NB4 (cell line): Measurements from ENCODE around the gene TXNDC15.

Source experiments
- DNase-seq: peaks from one replicate; pipeline ENCODE4 v3.0.0; 2010; ENCODE audit warnings: low read depth
- H3K4me3 ChIP-seq: one replicate; pipeline ENCODE4 v1.5.1; 2011; ENCODE audit warnings: mild to moderate bottlenecking, low read depth, low read length, moderate library complexity
- CTCF ChIP-seq: IDR thresholded peaks from one replicate; pipeline ENCODE4 v1.5.1; 2012; ENCODE audit warnings: low read depth, low read length
- MAX ChIP-seq: IDR thresholded peaks from 2 replicates; pipeline ENCODE4 v1.6.1; 2011; ENCODE audit warnings: low read depth, low read length
- MYC ChIP-seq: IDR thresholded peaks from 2 replicates; pipeline ENCODE4 v1.6.1; 2011; ENCODE audit warnings: low read depth, low read length
- POLR2A ChIP-seq: IDR thresholded peaks from 2 replicates; pipeline ENCODE4 v1.6.1; 2011; ENCODE audit warnings: mild to moderate bottlenecking; ENCODE audit not compliant: insufficient read length; ENCODE audit errors: extremely low read depth

The TXNDC15 gene

GRCh38 chr5:134944630-134945029, 70.5 kb downstream of the TXNDC15 start:
- TF ChIP-seq MYC (no peak), MAX (no peak), CTCF (no peak), POLR2A (no peak)
- no peak overlapping the region for H3K4me3 ChIP-seq
- no peak for DNase-seq

GRCh38 chr5:134945041-134945440, 70.9 kb downstream of the TXNDC15 start:
- TF ChIP-seq POLR2A (no peak), CTCF (no peak), MAX (no peak), MYC (no peak)
- no peak for DNase-seq
- H3K4me3 ChIP-seq = no peak overlapping the region

GRCh38 chr5:134948911-134949310, 74.7 kb downstream of the TXNDC15 start:
- TF ChIP-seq MYC (no peak), POLR2A (no peak), CTCF (no peak), MAX (no peak)
- no peak overlapping the region for H3K4me3 ChIP-seq
- no peak for DNase-seq

- no peak overlapping the region for H3K4me3 ChIP-seq
- no peak for DNase-seq
- TF ChIP-seq CTCF (no peak), MYC (no peak), MAX (no peak), POLR2A (no peak)
Observed at GRCh38 chr5:134949316-134949715, 75.1 kb downstream of the TXNDC15 start.
